Right lobe of liver (tissue), 6 donors: ENCODE measurements around the gene RIT1. TPM values are rescaled to one million over a fixed set of nuclear protein-coding genes. Genes with fewer than 3 reads are reported as not detected.

ENCODE experiments used
- ATAC-seq, 4 donors: fragments of 200-7000 bp; cut with Tn5 transposase; one replicate each; pipeline ENCODE4 v1.9.1; 2020; ENCODE audit warnings: mild to moderate bottlenecking in 4 of 4, moderate library complexity in 4 of 4
- DNase-seq, 3 donors: peaks; one replicate each; pipeline ENCODE4 v3.0.0-alpha.2; 2020
- H3K27ac ChIP-seq, 3 donors: fragments of 200-600 bp; one replicate each; pipeline ENCODE4 v1.8.0; 2022
- H3K27me3 ChIP-seq, 2 donors: fragments of 200-600 bp; one replicate each; pipeline ENCODE4 v1.8.0; 2022
- H3K36me3 ChIP-seq, 4 donors: fragments of 200-600 bp; sonication (generic) in 1 of 4; one replicate each; pipeline versions ENCODE4 v1.5.1 to v1.8.0; 2017 to 2022; ENCODE audit warnings: control low read depth in 1 of 4
- H3K4me1 ChIP-seq, 4 donors: fragments of 200-600 bp; sonication (generic) in 1 of 4; one replicate each; pipeline versions ENCODE4 v1.5.1 to v1.8.0; 2017 to 2022; ENCODE audit warnings: control low read depth in 1 of 4
- H3K4me3 ChIP-seq, 3 donors: fragments of 200-600 bp; one replicate each; pipeline ENCODE4 v1.8.0; 2022
- H3K9me3 ChIP-seq, 4 donors: fragments of 200-600 bp; sonication (generic) in 1 of 4; one replicate each; pipeline versions ENCODE4 v1.5.1 to v1.8.0; 2017 to 2022; ENCODE audit warnings: control low read depth in 1 of 4
- POLR2A ChIP-seq: fragments of 450-650 bp; IDR thresholded peaks from one replicate; pipeline ENCODE4 v1.6.1; 2017; ENCODE audit warnings: antibody characterized with exemption, mild to moderate bottlenecking
- WGBS: methylation state at CpG from one replicate; pipeline ENCODE4 v1.1.6; 2018; ENCODE audit warnings: low coverage, low lambda C conversion rate; ENCODE audit not compliant: insufficient coverage; ENCODE audit errors: missing lambda C conversion rate; 5-methylcytosine and 5-hydroxymethylcytosine counted together
- intact Hi-C, 2 donors: fragments of 100-400 bp; cut with DNase I; formaldehyde crosslinking; loops; one replicate each; pipeline versions ENCODE4 v1.11.2 to v1.14.1; 2022
- total RNA-seq, 6 experiments: library from RNA; depleted of rRNA in 2 of 6; stranded (reverse); fragments of >200 nt in 2 of 6; fragmentation: NEBNext Ultra II Directional in 3 of 6; extraction: Animal tissue kit (Norgen Biotek cat#: 25700) in 3 of 6; gene quantifications; one replicate each; pipeline versions ENCODE4 v1.1.0 to v1.2.4, GENCODE V29; 2016 to 2023
- TF ChIP-seq, protein P1 (sequence below), 4 donors: fragments of 200-600 bp in 3 of 4; fragments of 450-650 bp in 1 of 4; IDR thresholded peaks; one replicate each; pipeline versions ENCODE4 v1.5.1 to v1.8.0; 2016 to 2022; ENCODE audit warnings: antibody characterized with exemption in 4 of 4, mild to moderate bottlenecking in 2 of 4
- donor health status: DM: no; HTN: yes; CAD: no.
- donor health status: DM: no; HTN: no; CAD: no.
- donor health status: DM: no; HTN: no; CAD: no.
- donor health status: DM: no; HTN: yes; CAD: no.
- donor health status: DM: no; HTN: yes; CAD: no.

RIT1 gene
- total RNA-seq, 6 experiments from 2014 or later, result 4.9 to 28.3 (median 11.3) TPM

DNA sequence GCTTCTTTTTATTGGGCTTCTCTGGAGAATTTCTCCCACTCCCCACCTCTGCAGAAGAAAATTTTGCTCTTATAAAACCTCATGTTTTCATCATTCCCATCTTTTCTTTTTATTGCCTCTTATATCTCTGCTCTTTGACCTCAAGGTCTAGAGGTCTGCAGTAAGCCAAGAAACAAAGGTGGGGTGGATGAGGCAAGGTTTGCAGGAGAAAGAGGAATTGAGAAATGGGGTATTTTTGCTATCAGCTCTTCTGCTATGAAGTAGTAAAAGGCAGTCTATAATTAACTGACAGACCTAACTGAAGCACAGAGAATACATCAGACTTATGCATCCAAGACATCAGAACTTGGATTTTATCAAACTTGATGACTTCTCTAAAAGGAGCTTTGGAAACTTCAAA lies 28.9 kb downstream of the RIT1 start:
- DNase-seq (no peak), ATAC-seq (no peak)
- H3K27me3 ChIP-seq, result no peaks in the 10 kb centered on the region
- H3K4me1 ChIP-seq, result no peaks in the 10 kb centered on the region
- TF ChIP-seq POLR2A, result no peak
- TF ChIP-seq, protein P1, sequence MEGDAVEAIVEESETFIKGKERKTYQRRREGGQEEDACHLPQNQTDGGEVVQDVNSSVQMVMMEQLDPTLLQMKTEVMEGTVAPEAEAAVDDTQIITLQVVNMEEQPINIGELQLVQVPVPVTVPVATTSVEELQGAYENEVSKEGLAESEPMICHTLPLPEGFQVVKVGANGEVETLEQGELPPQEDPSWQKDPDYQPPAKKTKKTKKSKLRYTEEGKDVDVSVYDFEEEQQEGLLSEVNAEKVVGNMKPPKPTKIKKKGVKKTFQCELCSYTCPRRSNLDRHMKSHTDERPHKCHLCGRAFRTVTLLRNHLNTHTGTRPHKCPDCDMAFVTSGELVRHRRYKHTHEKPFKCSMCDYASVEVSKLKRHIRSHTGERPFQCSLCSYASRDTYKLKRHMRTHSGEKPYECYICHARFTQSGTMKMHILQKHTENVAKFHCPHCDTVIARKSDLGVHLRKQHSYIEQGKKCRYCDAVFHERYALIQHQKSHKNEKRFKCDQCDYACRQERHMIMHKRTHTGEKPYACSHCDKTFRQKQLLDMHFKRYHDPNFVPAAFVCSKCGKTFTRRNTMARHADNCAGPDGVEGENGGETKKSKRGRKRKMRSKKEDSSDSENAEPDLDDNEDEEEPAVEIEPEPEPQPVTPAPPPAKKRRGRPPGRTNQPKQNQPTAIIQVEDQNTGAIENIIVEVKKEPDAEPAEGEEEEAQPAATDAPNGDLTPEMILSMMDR (IDR thresholded peaks at IDR 0.05), result no peak
- intact Hi-C loops, result no loop called here
- H3K9me3 ChIP-seq, result no peaks in the 10 kb centered on the region
- no peak overlapping the region for H3K27ac ChIP-seq
- H3K4me3 ChIP-seq, result no peak overlapping the region
- no peaks in the 10 kb centered on the region for H3K36me3 ChIP-seq

DNA sequence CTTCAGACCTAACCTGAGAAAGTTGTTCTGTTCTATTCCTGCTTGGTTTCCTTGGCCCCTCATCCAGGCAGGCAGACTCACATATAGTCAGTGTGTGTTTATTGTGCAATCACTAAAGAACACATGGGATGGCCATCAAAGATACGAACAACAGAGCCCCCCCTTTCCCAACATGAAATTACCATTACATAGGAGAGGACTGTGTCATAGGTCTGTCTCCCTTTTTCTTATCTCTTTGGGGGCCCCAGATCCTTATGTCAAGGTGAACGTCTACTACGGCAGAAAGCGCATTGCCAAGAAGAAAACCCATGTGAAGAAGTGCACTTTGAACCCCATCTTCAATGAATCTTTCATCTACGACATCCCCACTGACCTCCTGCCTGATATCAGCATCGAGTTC lies 30.2 kb downstream of the RIT1 start:
- H3K36me3 ChIP-seq, result no peaks in the 10 kb centered on the region
- H3K4me3 ChIP-seq, result no peak overlapping the region
- no peaks in the 10 kb centered on the region for H3K9me3 ChIP-seq
- no peak overlapping the region for H3K27ac ChIP-seq
- intact Hi-C loops, result no loop called here
- no peak for TF ChIP-seq POLR2A
- TF ChIP-seq, protein P1 (IDR thresholded peaks at IDR 0.05), result no peak
- ATAC-seq, result no peak
- no peaks in the 10 kb centered on the region for H3K27me3 ChIP-seq
- DNase-seq, result no peak
- no peaks in the 10 kb centered on the region for H3K4me1 ChIP-seq
- WGBS, result 64% methylated on average over 6 of the region's 6 CpGs

DNA sequence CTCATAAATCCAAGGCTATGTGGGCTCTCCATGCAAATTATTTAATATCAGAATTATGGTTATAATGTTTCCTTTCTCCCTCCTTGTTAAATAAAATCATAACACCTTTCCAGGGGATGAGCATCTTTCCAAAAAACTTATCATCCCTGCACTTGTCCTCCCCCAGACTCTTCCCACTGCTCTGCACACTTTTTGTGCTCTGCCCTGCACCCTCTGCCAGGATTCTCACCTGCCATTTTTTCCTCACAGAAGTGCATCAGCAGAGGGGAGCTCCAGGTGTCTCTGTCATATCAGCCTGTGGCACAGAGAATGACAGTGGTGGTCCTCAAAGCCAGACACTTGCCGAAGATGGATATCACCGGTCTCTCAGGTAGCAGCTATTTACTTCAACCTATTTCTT lies 30.9 kb downstream of the RIT1 start:
- Histone ChIP-seq H3K36me3 (no peaks in the 10 kb centered on the region), H3K9me3 (no peaks in the 10 kb centered on the region), H3K27ac (no peak overlapping the region), H3K27me3 (no peaks in the 10 kb centered on the region), H3K4me1 (no peaks in the 10 kb centered on the region), H3K4me3 (no peak overlapping the region)
- intact Hi-C loops, result no loop called here
- WGBS, result 100% methylated on average over 2 of the region's 2 CpGs
- TF ChIP-seq POLR2A, result no peak
- TF ChIP-seq, protein P1 (IDR thresholded peaks at IDR 0.05), result no peak
- no peak for DNase-seq
- no peak for ATAC-seq

DNA sequence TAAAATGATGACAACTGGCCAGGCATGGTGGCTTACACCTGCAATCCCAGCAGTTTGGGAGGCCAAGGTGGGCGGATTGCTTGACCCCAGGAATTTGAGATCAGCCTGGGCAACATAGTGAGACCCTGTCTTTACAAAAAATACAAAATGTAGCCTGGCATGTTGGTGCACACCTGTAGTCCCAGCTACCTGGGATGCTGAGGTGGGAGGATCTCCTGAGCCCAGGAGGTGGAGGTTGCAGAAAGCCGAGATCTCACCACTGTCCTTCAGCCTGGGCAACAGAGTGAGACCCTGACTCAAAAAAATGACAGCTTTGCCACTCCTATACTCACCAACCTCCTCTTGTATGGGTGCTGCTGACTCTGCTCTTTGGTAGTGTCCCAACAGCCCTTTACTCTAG lies 33.2 kb downstream of the RIT1 start:
- H3K4me1 ChIP-seq, result no peaks in the 10 kb centered on the region
- H3K27me3 ChIP-seq, result no peaks in the 10 kb centered on the region
- ATAC-seq, result no peak
- intact Hi-C loops, result no loop called here
- no peaks in the 10 kb centered on the region for H3K9me3 ChIP-seq
- H3K36me3 ChIP-seq, result no peaks in the 10 kb centered on the region
- TF ChIP-seq, protein P1 (IDR thresholded peaks at IDR 0.05), result no peak
- TF ChIP-seq POLR2A, result no peak
- H3K4me3 ChIP-seq, result no peak overlapping the region
- WGBS, result 67% methylated on average over 1 of the region's 2 CpGs
- H3K27ac ChIP-seq, result no peak overlapping the region
- DNase-seq, result no peak

DNA sequence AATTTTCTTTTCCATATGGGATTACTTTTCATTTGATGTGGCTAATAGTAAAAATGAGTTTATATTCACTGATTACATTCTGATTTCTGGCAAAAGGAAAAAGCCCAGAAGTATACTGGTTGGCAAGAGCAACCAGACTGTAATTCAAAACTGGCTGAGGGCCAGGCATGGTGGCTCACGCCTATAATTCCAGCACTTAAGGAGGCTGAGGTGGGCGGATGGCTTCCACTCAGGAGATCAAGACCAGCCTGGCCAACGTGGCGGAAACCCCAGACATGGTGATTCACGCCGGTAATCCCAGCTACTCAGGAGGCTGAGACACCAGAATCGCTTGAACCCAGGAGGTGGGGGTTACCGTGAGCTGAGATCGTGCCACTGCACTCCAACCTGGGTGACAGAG lies 37.3 kb downstream of the RIT1 start:
- intact Hi-C loops, result no loop called here
- ATAC-seq, result no peak
- Histone ChIP-seq H3K4me1 (no peaks in the 10 kb centered on the region), H3K27me3 (no peaks in the 10 kb centered on the region), H3K27ac (no peak overlapping the region), H3K36me3 (no peaks in the 10 kb centered on the region), H3K4me3 (no peak overlapping the region), H3K9me3 (no peaks in the 10 kb centered on the region)
- 69% methylated on average over 3 of the region's 9 CpGs for WGBS
- DNase-seq, result no peak
- no peak for TF ChIP-seq POLR2A
- TF ChIP-seq, protein P1 (IDR thresholded peaks at IDR 0.05), result no peak
